ENCODE data around the gene GTF3C4. TPM values are rescaled to one million over a fixed set of nuclear protein-coding genes. Genes with fewer than 3 reads are reported as not detected.

The GTF3C4 gene
- total and polyA plus RNA-seq, 2 experiments from 2014 or later, result 4.9 to 13.0 TPM

DNA sequence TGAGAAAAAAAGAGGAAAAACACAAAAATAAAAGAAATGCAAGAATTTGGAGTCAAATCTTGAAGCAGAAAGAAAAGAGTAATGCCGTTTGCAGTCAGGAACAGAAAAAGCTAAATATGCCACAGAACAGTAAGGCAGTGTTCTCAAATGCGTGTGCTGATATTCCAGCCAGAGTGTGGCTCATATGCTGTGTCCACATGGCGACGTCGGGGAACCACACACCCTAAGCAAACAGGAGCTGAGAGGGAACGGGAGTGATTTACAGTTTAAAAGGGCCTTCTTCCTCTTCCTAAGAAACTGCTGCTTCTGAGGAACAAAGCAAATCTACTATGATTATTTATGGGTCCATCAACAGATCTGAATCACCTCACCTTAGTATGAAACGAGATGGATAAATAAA, 43.2 kb upstream of the GTF3C4 start:
- no peak for DNase-seq
- Histone ChIP-seq H3K36me3 (ENCODE audit: low read depth) (peaks cover 36% of the 10 kb centered on the region; the same call in 1 of the 2 replicates), H2AFZ (no peak overlapping the region), H3K79me2 (ENCODE audit: insufficient read depth) (no peaks in the 10 kb centered on the region), H3K9ac (no peak overlapping the region), H3K9me3 (ENCODE audit: low read depth) (no peaks in the 10 kb centered on the region), H3K27ac (no peak overlapping the region), H3K9me2 (ENCODE audit: insufficient read depth) (no peaks in the 10 kb centered on the region), H3K4me2 (ENCODE audit: unreplicated experiment) (no peak overlapping the region), H3K4me3 (no peak overlapping the region), H3K4me1 (ENCODE audit: insufficient read depth) (no peaks in the 10 kb centered on the region), H4K20me1 (ENCODE audit: insufficient read depth) (no peaks in the 10 kb centered on the region), H3K27me3 (replicated peaks; ENCODE audit: insufficient read depth) (no peaks in the 10 kb centered on the region), H3F3A (ENCODE audit: insufficient read depth) (no peaks in the 10 kb centered on the region)
- in situ Hi-C loops (cut with MboI), result no loop called here
- WGBS, 2 experiments (ENCODE audit: low coverage in 1 of 2, low lambda C conversion rate in 2 of 2, missing lambda C conversion rate in 2 of 2), result 90 to 96% methylated on average over 7 of the region's 7 CpGs
- TF ChIP-seq EZH2phosphoT487 (IDR thresholded peaks at IDR 0.05; ENCODE audit: insufficient read depth, low read depth) (no peak), EZH2 (IDR thresholded peaks at IDR 0.05; ENCODE audit: insufficient read depth, poor library complexity, severe bottlenecking) (no peak)

- Histone ChIP-seq H3K79me2 (ENCODE audit: insufficient read depth) (no peaks in the 10 kb centered on the region), H3K4me2 (ENCODE audit: unreplicated experiment) (no peak overlapping the region), H2AFZ (no peak overlapping the region), H3K9me3 (ENCODE audit: low read depth) (no peaks in the 10 kb centered on the region), H3F3A (ENCODE audit: insufficient read depth) (0 out of 2 replicates have a peak, but pooled peaks cover 3% of the 10 kb centered on the region), H4K20me1 (ENCODE audit: insufficient read depth) (no peaks in the 10 kb centered on the region), H3K36me3 (ENCODE audit: low read depth) (peaks cover 36% of the 10 kb centered on the region; the same call in 1 of the 2 replicates), H3K9me2 (ENCODE audit: insufficient read depth) (no peaks in the 10 kb centered on the region), H3K27ac (no peak overlapping the region), H3K4me1 (ENCODE audit: insufficient read depth) (no peaks in the 10 kb centered on the region), H3K4me3 (no peak overlapping the region), H3K9ac (no peak overlapping the region), H3K27me3 (replicated peaks; ENCODE audit: insufficient read depth) (no peaks in the 10 kb centered on the region)
- in situ Hi-C loops (cut with MboI), result no loop called here
- no peak for DNase-seq
- TF ChIP-seq EZH2 (IDR thresholded peaks at IDR 0.05; ENCODE audit: insufficient read depth, poor library complexity, severe bottlenecking), result no peak
- 95% methylated on average over 11 of the region's 11 CpGs for WGBS, 2 experiments (ENCODE audit: low coverage in 1 of 2, low lambda C conversion rate in 2 of 2, missing lambda C conversion rate in 2 of 2)
Observed at GRCh38 chr9:132627594-132627993, 42.7 kb upstream of the GTF3C4 start.

DNA sequence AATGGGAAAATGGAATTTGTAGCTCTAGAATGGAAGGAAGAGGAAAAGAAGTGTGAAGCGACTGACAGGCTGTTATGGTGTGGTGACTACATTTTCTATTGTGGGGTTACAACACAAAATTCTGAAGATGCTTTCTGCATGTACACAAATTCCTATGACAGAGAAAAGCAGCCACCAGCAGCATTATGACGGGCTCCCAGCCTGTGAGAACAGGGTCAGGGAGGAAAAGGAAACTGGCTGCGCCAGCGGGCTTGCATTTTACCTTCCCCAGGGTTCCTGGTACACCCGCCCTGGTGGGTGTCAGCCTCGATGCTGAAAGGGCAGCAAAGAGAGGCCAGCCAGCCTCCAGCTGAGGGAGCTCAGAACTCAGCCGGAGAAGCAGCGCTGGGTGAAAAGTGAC, 41.5 kb upstream of the GTF3C4 start:
- H3K9ac ChIP-seq, result no peak overlapping the region
- in situ Hi-C loops (cut with MboI), result no loop called here
- H3K27ac ChIP-seq, result no peak overlapping the region
- no peak overlapping the region for H3K4me2 ChIP-seq (ENCODE audit: unreplicated experiment)
- H3K9me3 ChIP-seq (ENCODE audit: low read depth), result no peaks in the 10 kb centered on the region
- H4K20me1 ChIP-seq (ENCODE audit: insufficient read depth), result no peaks in the 10 kb centered on the region
- DNase-seq, result no peak
- H3K4me1 ChIP-seq (ENCODE audit: insufficient read depth), result no peaks in the 10 kb centered on the region
- WGBS, 2 experiments (ENCODE audit: low coverage in 1 of 2, low lambda C conversion rate in 2 of 2, missing lambda C conversion rate in 2 of 2), result 91 to 94% methylated on average over 8 of the region's 8 CpGs
- no peak overlapping the region for H3K4me3 ChIP-seq
- H2AFZ ChIP-seq, result no peak overlapping the region
- no peak for TF ChIP-seq EZH2phosphoT487 (IDR thresholded peaks at IDR 0.05; ENCODE audit: insufficient read depth, low read depth)
- TF ChIP-seq EZH2 (IDR thresholded peaks at IDR 0.05; ENCODE audit: insufficient read depth, poor library complexity, severe bottlenecking), result no peak
- H3K36me3 ChIP-seq (ENCODE audit: low read depth), result peaks cover 36% of the 10 kb centered on the region; the same call in 1 of the 2 replicates
- H3K27me3 ChIP-seq (replicated peaks; ENCODE audit: insufficient read depth), result no peaks in the 10 kb centered on the region
- H3K79me2 ChIP-seq (ENCODE audit: insufficient read depth), result no peaks in the 10 kb centered on the region
- H3F3A ChIP-seq (ENCODE audit: insufficient read depth), result 0 out of 2 replicates have a peak, but pooled peaks cover 3% of the 10 kb centered on the region
- no peaks in the 10 kb centered on the region for H3K9me2 ChIP-seq (ENCODE audit: insufficient read depth)

GRCh38 chr9:132630116-132630515, 40.1 kb upstream of the GTF3C4 start:
- Histone ChIP-seq H3F3A (ENCODE audit: insufficient read depth) (0 out of 2 replicates have a peak, but pooled peaks cover 3% of the 10 kb centered on the region), H3K79me2 (ENCODE audit: insufficient read depth) (no peaks in the 10 kb centered on the region), H3K27me3 (replicated peaks; ENCODE audit: insufficient read depth) (no peaks in the 10 kb centered on the region), H3K4me1 (ENCODE audit: insufficient read depth) (no peaks in the 10 kb centered on the region), H3K9me3 (ENCODE audit: low read depth) (no peaks in the 10 kb centered on the region), H3K27ac (no peak overlapping the region), H3K9ac (no peak overlapping the region), H3K4me2 (ENCODE audit: unreplicated experiment) (no peak overlapping the region), H3K4me3 (no peak overlapping the region), H2AFZ (no peak overlapping the region), H3K36me3 (ENCODE audit: low read depth) (peaks cover 29% of the 10 kb centered on the region; the same call in 1 of the 2 replicates), H4K20me1 (ENCODE audit: insufficient read depth) (no peaks in the 10 kb centered on the region), H3K9me2 (ENCODE audit: insufficient read depth) (no peaks in the 10 kb centered on the region)
- in situ Hi-C loops (cut with MboI), result no loop called here
- WGBS, 2 experiments (ENCODE audit: low coverage in 1 of 2, low lambda C conversion rate in 2 of 2, missing lambda C conversion rate in 2 of 2), result 89 to 92% methylated on average over 9 of the region's 9 CpGs
- no peak for DNase-seq
- no peak for TF ChIP-seq EZH2phosphoT487 (IDR thresholded peaks at IDR 0.05; ENCODE audit: insufficient read depth, low read depth)
- TF ChIP-seq EZH2 (IDR thresholded peaks at IDR 0.05; ENCODE audit: insufficient read depth, poor library complexity, severe bottlenecking), result no peak

- in situ Hi-C loops (cut with MboI), result no loop called here
Observed at GRCh38 chr9:132630811-132631210, 39.5 kb upstream of the GTF3C4 start.

More at GRCh38 chr9:132630811-132631210, 39.5 kb upstream of the GTF3C4 start:
- WGBS, 2 experiments (ENCODE audit: low coverage in 1 of 2, low lambda C conversion rate in 2 of 2, missing lambda C conversion rate in 2 of 2), result 94 to 100% methylated on average over 3 of the region's 3 CpGs
- Histone ChIP-seq H3K27ac (no peak overlapping the region), H4K20me1 (ENCODE audit: insufficient read depth) (no peaks in the 10 kb centered on the region), H3K27me3 (replicated peaks; ENCODE audit: insufficient read depth) (no peaks in the 10 kb centered on the region), H3K4me2 (ENCODE audit: unreplicated experiment) (no peak overlapping the region), H3F3A (ENCODE audit: insufficient read depth) (0 out of 2 replicates have a peak, but pooled peaks cover 3% of the 10 kb centered on the region), H3K4me3 (no peak overlapping the region), H3K9me2 (ENCODE audit: insufficient read depth) (no peaks in the 10 kb centered on the region), H3K4me1 (ENCODE audit: insufficient read depth) (no peaks in the 10 kb centered on the region), H3K79me2 (ENCODE audit: insufficient read depth) (no peaks in the 10 kb centered on the region), H3K36me3 (ENCODE audit: low read depth) (peaks cover 29% of the 10 kb centered on the region; the same call in 1 of the 2 replicates), H3K9ac (no peak overlapping the region), H3K9me3 (ENCODE audit: low read depth) (no peaks in the 10 kb centered on the region), H2AFZ (no peak overlapping the region)
- TF ChIP-seq EZH2phosphoT487 (IDR thresholded peaks at IDR 0.05; ENCODE audit: insufficient read depth, low read depth) (no peak), EZH2 (IDR thresholded peaks at IDR 0.05; ENCODE audit: insufficient read depth, poor library complexity, severe bottlenecking) (no peak)
- no peak for DNase-seq

Data from GM23248 (cell line).